H1 (cell line): ENCODE results near the gene FKBP10.

Experiments
- CHD2 ChIP-seq: IDR thresholded peaks from 2 replicates; pipeline ENCODE4 v1.6.1; 2012; ENCODE audit warnings: low read length, improper control_type of control experiment
- FOSL1 ChIP-seq: IDR thresholded peaks from 2 replicates; pipeline ENCODE4 v1.6.1; 2011; ENCODE audit warnings: mild to moderate bottlenecking, low read depth, low read length, moderate library complexity; ENCODE audit not compliant: insufficient read depth
- GABPA ChIP-seq: IDR thresholded peaks from 2 replicates; pipeline ENCODE4 v1.6.1; 2011; ENCODE audit warnings: mild to moderate bottlenecking, low read length, moderate library complexity, borderline replicate concordance; ENCODE audit not compliant: insufficient read depth
- JUN ChIP-seq: IDR thresholded peaks from 2 replicates; pipeline ENCODE4 v1.6.1; 2011; ENCODE audit warnings: low read depth, mild to moderate bottlenecking, improper control_type of control experiment, low read length
- MAFK ChIP-seq: IDR thresholded peaks from 2 replicates; pipeline ENCODE4 v1.6.1; 2012; ENCODE audit warnings: low read depth, mild to moderate bottlenecking, improper control_type of control experiment, low read length
- POLR2A ChIP-seq, 2 experiments: IDR thresholded peaks; 1 replicate in 1 of 2; 2 replicates in 1 of 2; pipeline ENCODE4 v1.6.1; 2011; ENCODE audit warnings: low read depth in 2 of 2, low read length in 2 of 2, mild to moderate bottlenecking in 2 of 2; ENCODE audit errors: control extremely low read depth in 1 of 2
- RAD21 ChIP-seq, 2 experiments: IDR thresholded peaks in 1 of 2; conservative IDR thresholded peaks in 1 of 2; 2 replicates each; pipeline ENCODE4 v1.6.1; 2011; ENCODE audit warnings: low read depth in 2 of 2, low read length in 2 of 2, improper control_type of control experiment in 1 of 2, inconsistent platforms in 1 of 2, mild to moderate bottlenecking in 1 of 2, moderate library complexity in 1 of 2
- RFX5 ChIP-seq: IDR thresholded peaks from 2 replicates; pipeline ENCODE4 v1.6.1; 2011; ENCODE audit warnings: low read depth, low read length, improper control_type of control experiment, borderline replicate concordance
- RXRA ChIP-seq: IDR thresholded peaks from 2 replicates; pipeline ENCODE4 v1.6.1; 2011; ENCODE audit warnings: low read depth, mild to moderate bottlenecking, low read length, moderate library complexity; ENCODE audit not compliant: insufficient read depth
- TAF1 ChIP-seq: IDR thresholded peaks from 2 replicates; pipeline ENCODE4 v1.6.1; 2011; ENCODE audit warnings: mild to moderate bottlenecking, low read depth, low read length
- TF ChIP-seq, protein P1 (sequence below), 3 experiments: IDR thresholded peaks; 1 replicate in 2 of 3; 2 replicates in 1 of 3; pipeline versions ENCODE4 v1.5.1 to v1.6.1; 2011; ENCODE audit warnings: low read length in 3 of 3, mild to moderate bottlenecking in 3 of 3, inconsistent platforms in 2 of 3, low read depth in 1 of 3, moderate library complexity in 1 of 3; ENCODE audit not compliant: insufficient read depth in 1 of 3; ENCODE audit errors: control extremely low read depth in 1 of 3
- TF ChIP-seq, protein P2 (sequence below): IDR thresholded peaks from 2 replicates; pipeline ENCODE4 v1.6.1; 2012; ENCODE audit warnings: low read length, inconsistent platforms

DNA sequence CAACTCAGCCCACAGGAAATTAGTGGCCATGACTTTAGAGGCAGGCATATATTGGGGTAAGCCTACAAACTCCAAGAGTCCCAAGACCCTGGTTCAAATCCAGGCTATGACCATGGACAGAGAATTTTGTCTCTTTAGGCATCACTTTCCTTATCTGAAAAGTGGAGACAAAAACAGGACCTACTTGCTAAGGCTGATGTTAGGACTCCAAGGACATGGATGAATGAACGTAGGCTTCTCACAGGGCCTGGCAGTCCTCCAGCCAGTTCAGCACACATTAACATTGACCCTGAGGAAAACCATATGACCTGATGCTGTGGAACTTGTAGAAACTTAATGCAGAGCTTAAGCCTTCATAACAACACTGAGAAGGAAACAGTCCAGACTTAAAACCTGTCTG lies 1.4 kb downstream of the FKBP10 start:
- TF ChIP-seq CHD2 (no peak), RFX5 (no peak), GABPA (no peak), RAD21 (IDR thresholded peaks at IDR 0.05 in 1 of 2, conservative IDR thresholded peaks at IDR 0.05 in 1 of 2; ENCODE audit: low read depth in 2 of 2, low read length in 2 of 2) (no peak), TAF1 (no peak), FOSL1 (no peak), RXRA (no peak), POLR2A (IDR thresholded peaks at IDR 0.05; ENCODE audit: control extremely low read depth in 1 of 2, low read depth in 2 of 2, low read length in 2 of 2) (no peak), MAFK (no peak), JUN (no peak)
- TF ChIP-seq, protein P1, sequence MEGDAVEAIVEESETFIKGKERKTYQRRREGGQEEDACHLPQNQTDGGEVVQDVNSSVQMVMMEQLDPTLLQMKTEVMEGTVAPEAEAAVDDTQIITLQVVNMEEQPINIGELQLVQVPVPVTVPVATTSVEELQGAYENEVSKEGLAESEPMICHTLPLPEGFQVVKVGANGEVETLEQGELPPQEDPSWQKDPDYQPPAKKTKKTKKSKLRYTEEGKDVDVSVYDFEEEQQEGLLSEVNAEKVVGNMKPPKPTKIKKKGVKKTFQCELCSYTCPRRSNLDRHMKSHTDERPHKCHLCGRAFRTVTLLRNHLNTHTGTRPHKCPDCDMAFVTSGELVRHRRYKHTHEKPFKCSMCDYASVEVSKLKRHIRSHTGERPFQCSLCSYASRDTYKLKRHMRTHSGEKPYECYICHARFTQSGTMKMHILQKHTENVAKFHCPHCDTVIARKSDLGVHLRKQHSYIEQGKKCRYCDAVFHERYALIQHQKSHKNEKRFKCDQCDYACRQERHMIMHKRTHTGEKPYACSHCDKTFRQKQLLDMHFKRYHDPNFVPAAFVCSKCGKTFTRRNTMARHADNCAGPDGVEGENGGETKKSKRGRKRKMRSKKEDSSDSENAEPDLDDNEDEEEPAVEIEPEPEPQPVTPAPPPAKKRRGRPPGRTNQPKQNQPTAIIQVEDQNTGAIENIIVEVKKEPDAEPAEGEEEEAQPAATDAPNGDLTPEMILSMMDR (IDR thresholded peaks at IDR 0.05; ENCODE audit: control extremely low read depth in 1 of 3, insufficient read depth in 1 of 3, low read depth in 1 of 3, low read length in 3 of 3) = no peak
- TF ChIP-seq, protein P2, sequence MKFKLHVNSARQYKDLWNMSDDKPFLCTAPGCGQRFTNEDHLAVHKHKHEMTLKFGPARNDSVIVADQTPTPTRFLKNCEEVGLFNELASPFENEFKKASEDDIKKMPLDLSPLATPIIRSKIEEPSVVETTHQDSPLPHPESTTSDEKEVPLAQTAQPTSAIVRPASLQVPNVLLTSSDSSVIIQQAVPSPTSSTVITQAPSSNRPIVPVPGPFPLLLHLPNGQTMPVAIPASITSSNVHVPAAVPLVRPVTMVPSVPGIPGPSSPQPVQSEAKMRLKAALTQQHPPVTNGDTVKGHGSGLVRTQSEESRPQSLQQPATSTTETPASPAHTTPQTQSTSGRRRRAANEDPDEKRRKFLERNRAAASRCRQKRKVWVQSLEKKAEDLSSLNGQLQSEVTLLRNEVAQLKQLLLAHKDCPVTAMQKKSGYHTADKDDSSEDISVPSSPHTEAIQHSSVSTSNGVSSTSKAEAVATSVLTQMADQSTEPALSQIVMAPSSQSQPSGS = no peak
